DMS53 treated with DMSO at 0.1 percent for 48 hours (cell line): Measurements from ENCODE around the gene RPL36A.

Source experiments
- DNase-seq: peaks from one replicate; lab custom pipeline; 2025; ENCODE audit not compliant: unreplicated experiment; lab: John Stamatoyannopoulos, UW

The RPL36A gene

GRCh38 chrX:101390664-101391525 lies at the start of gene RPL36A:
TSS of gene RPL36A (plus strand) at chrX:101391011. CDS start at chrX:101391044, 33 bp downstream.
- peak; percentile 78 for DNase-seq

GRCh38 chrX:101347859-101348451 lies 42.9 kb upstream of the RPL36A start:
- DNase-seq, result no peak

DNA sequence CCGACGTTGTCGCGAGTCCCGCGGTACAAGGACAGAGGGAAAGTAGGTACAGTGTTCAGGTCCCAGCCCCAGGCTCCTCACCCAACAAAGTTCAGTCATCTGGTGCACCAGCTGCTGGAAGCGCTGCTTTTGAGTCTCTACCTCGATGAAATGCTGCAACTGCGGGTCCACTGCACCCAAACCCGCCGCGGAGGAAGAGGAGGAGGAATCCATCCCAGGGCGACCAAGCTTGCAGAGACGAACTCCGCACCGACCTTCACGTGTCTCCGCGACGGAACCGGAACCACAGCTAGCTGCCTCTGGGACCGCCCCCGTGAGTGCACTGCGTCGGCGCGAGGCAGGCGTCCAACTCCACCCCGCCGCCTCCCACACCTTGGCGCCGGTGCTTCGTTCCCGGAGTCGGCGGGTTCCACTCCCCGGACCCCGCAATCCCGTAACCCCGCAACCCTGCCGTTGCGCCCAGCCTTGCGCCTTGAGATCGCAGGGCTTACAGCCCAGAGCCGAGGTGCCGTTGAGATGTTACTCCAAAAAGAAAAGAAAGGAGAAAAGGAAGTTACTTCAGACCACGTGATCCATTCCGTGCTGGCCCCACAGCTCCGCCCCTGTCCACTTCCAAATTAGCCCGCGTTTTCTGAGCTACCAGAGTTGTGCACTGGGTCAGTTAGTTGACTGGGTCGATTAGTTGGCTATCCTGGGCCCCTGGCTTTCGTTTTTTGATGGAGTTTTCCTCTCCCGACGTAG lies 42.2 kb upstream of the RPL36A start, which contains the start of gene TIMM8A:
TIMM8A (minus strand) TSS at position 291 of the 741 bp plus-strand sequence; CDS start at position 213, 78 bp downstream.
- peak; percentile 51 for DNase-seq

DNA sequence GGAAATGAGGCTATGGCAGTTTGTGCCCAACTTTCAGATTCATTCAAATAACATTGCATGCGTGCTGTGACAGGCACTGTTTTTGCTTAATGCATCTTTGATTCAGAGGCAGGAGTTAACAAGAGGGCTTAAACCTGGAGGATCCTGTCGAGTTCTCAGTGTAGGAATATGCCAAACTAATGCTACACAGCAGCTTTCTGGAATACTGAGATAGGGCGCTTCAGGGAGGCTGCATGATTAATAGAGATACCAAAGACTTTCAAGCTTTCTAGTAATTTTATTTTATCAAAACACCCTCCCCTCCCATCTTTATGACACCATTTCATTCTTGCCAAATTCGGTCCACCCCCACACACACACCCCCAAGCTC lies 41.6 kb upstream of the RPL36A start:
- no peak for DNase-seq

DNA sequence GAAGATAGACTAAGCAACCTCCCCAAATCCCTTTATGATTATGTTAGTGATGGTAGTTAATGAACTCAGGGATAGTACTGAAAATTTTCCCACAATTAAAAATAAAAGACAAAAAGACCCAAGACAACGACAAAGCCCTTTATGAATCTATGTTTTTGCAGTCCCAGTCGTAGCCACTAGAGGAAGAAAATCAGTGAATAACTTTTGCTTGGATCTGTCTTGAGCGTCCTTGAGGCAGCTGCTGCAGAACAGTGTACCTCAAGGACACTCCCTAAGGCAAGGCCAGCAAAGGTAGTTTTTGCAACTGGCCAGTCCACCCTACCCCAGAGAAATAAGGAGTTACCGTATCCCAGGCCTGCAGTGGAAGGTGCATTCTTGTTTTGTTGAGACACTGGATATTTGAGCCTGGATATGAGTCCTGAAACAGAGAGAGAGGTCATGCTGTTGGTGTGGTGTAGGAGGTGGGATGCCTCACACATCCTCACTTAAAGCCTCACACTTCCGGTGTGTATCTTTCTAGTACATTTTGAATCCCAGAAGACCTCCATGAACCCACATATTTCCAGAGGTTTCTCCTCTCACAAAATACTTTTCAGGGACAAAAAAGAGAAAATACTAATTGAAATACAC lies 33.5 kb upstream of the RPL36A start:
- no peak for DNase-seq

GRCh38 chrX:101359966-101360365 lies 30.8 kb upstream of the RPL36A start:
- DNase-seq, result no peak

GRCh38 chrX:101360390-101360789 lies 30.4 kb upstream of the RPL36A start:
- DNase-seq, result no peak

DNA sequence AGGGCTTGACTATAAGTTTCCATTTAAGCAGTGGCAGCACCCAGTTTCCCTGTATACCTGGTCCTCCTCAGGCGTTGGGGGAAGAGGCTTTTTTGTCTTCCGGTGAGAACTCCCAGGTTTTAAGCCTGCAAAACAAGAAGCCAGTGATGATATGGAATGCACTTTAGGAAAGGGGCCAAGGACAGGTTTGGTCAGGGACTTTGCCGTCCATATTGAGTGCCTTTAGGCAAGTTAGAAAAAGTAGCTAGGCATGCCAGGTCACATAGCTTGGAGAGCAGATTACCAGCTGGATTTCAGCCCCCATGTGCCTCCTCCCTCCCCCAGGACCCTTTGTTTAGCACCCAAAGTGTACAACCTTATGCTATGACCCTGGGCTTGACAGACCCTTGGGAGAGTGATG lies 28.7 kb upstream of the RPL36A start:
- DNase-seq, result no peak

DNA sequence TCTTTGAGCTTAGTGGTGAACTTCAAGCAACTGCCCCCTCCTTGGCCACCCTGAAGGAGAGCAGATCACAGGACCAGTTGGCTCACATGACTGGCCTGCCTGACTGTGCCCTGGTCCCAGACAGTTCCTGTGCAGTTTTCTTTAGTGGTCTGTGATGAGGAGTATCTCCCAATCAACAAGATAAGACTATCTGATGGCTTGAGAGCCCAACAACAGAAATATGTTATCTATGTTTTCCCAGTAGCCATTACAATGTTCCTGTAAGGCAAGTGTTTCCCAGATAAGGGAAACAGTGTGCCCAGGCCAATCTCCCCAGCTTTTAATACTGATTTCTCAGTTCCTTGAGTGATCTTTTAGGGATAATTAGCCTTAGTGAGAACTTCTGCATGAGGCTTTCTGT lies 28.1 kb upstream of the RPL36A start:
- DNase-seq, result no peak

DNA sequence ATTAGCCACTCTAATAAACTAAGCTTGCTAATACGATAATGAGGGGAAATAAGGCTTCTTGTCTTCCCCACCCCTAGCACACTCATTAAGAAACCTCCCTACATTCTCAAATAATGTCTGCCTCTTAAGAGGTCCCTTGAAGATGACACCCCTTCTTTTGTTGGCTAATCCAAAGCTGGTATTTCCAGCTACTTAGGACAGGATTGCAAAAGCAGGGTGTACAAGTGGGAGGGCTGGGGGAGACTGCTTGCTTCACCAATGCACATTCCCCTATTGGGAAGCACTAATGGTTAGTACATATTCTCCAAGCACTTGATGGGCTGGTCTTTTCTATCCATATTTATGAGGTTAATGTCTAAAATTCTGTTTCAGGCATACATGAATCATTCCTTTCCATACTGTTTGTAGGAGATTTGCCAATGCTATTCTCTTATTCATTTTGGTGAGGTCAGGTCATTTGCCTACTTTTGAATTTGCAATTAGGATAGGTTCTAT lies 25.5 kb upstream of the RPL36A start:
- no peak for DNase-seq

- DNase-seq, result peak; percentile 10
Observed at GRCh38 chrX:101368800-101369199, 22.0 kb upstream of the RPL36A start.

- DNase-seq, result no peak
Observed at GRCh38 chrX:101369687-101370086, 21.1 kb upstream of the RPL36A start.

DNA sequence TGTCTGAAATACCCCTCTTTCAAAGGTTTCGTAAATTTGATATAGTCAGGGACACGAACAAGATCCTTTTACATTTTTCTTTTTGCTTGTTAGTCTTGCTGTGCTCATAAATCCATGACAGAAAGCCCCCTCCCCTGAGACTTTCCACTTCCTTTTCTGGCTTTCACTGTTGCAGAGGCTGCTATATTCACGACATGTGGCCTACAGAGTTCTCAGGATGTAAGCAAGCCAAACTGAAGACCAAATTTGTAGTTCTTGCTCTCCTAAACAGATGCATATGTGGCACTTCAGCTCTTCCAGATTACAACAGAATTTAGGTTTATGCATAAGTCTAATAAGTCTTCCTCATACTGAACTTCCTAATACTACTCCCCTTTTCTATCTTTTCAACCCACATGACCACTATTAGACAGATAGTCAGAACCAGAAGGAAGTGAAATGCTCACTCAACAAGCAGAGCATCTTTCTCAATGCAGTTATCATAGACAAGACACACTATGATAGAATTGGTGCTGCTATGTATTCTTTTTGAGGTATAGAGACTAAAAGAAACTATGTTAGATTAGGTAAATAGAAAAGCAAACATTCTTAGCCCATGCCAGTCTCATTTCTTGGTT lies 19.8 kb upstream of the RPL36A start:
- no peak for DNase-seq

- no peak for DNase-seq
Observed at GRCh38 chrX:101377547-101377946, 13.3 kb upstream of the RPL36A start.

GRCh38 chrX:101383679-101384205 lies 7.1 kb upstream of the RPL36A start:
- no peak for DNase-seq

- no peak for DNase-seq
Observed at GRCh38 chrX:101385026-101385684, 5.7 kb upstream of the RPL36A start.

- DNase-seq, result no peak
Observed at GRCh38 chrX:101385795-101386541, 4.8 kb upstream of the RPL36A start, which contains the start of gene BTK. TSS of gene BTK (minus strand) at chrX:101386191. CDS start at chrX:101375284, 10,907 bp downstream.

- DNase-seq, result no peak
Observed at GRCh38 chrX:101386542-101386885, 4.3 kb upstream of the RPL36A start.

- DNase-seq, result no peak
Observed at GRCh38 chrX:101388604-101389003, 2.2 kb upstream of the RPL36A start.
